Measurements from ENCODE around the gene PLA2G4A. TPM values are rescaled to one million over a fixed set of nuclear protein-coding genes. Genes with fewer than 3 reads are reported as not detected.

Gene PLA2G4A
- total RNA-seq, 2 donors from 2014 or later, result 5.8 to 8.2 TPM

DNA sequence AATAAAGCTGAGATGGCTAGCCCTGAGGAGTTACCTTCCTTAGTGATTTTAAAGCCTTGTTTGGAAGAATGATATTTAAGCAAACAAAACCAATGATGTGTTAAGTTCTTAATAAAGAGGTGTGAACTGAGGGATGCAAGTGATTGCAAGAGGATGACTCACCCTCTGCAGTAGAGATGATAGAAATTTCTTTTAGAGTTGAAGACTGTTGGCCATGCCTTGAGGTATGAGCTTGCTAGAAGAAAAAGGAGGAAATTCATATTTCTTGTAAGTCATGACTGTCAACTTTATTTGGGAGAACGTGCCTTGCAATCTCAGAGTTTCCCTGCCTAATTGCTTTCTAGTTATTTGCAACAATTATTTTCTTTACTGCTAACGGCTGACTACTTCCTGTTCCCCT lies 94.7 kb downstream of the PLA2G4A start:
- Histone ChIP-seq H3K4me1 (no peaks in the 10 kb centered on the region), H3K27ac (no peak overlapping the region), H3K9me3 (no peaks in the 10 kb centered on the region), H3K36me3 (no peaks in the 10 kb centered on the region), H3K4me3 (no peak overlapping the region), H3K27me3 (no peaks in the 10 kb centered on the region)
- no peak for DNase-seq (ENCODE audit: low spot score)
- TF ChIP-seq CTCF (IDR thresholded peaks at IDR 0.05), result no peak

DNA sequence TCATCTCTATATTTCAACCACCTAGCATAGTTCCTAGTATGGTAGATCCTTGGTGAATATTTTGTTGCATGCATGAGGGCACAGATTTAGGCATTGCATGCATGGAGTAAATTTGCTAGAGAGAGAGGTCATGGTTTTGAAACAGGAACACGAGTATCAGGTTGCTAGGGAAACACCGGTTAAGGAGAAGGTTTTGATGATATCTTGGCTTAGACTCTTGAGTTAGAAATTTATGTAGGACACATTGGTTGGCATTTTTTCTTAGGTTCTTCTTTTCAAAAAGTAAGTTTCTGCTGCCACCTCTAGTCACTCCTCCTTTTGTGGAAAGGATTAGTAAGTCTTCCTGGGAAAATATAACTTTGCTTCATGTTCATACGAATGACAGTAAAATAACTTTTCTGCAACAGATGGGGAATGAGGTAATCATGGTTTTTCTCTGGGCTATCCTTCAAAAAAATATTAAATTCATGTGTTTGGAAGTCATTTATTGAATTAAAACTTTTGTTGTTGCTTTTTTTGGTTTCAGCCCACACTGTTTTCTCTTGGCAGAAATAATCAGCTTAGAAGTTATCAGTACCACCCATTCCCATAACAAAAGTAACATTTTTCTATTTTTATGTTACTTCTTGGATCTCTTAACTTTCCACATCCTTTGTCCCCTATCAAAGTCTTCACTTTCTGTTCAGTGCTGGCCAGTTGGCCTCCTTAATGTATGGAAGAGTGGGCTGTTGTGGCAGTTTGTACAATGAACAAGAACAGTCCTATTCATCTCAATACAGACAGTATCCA lies 97.3 kb downstream of the PLA2G4A start:
- H3K9me3 ChIP-seq, result no peaks in the 10 kb centered on the region
- H3K27me3 ChIP-seq, result no peaks in the 10 kb centered on the region
- no peak overlapping the region for H3K4me3 ChIP-seq
- DNase-seq (ENCODE audit: low spot score), result no peak
- H3K4me1 ChIP-seq, result no peaks in the 10 kb centered on the region
- no peak overlapping the region for H3K27ac ChIP-seq
- no peaks in the 10 kb centered on the region for H3K36me3 ChIP-seq
- no peak for TF ChIP-seq CTCF (IDR thresholded peaks at IDR 0.05)

GRCh38 chr1:186927884-186928283 lies 99.1 kb downstream of the PLA2G4A start:
- Histone ChIP-seq H3K4me3 (no peak overlapping the region), H3K9me3 (no peaks in the 10 kb centered on the region), H3K27ac (no peak overlapping the region), H3K36me3 (no peaks in the 10 kb centered on the region), H3K4me1 (no peaks in the 10 kb centered on the region), H3K27me3 (no peaks in the 10 kb centered on the region)
- no peak for TF ChIP-seq CTCF (IDR thresholded peaks at IDR 0.05)
- DNase-seq (ENCODE audit: low spot score), result no peak

DNA sequence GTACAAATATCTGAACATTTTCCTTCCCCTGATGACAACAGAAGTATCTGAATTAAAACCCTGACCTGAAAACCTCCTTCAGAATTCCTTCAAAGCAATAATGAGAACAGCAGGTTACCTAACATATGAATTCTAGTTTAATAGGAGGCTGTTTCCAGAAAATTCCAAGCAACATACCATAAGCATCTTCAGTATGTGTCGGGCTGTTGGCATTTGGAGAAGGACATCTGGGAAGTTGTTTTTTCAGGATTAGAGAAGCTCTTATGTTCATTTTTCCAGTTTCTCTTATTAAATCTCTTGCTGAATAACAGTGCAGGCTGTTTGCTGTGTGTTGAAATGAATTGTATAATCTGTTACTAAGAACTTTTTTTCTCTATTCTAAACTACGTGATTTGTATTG lies 101.5 kb downstream of the PLA2G4A start:
- Histone ChIP-seq H3K36me3 (no peaks in the 10 kb centered on the region), H3K4me3 (no peak overlapping the region), H3K9me3 (no peaks in the 10 kb centered on the region), H3K4me1 (no peaks in the 10 kb centered on the region), H3K27me3 (no peaks in the 10 kb centered on the region), H3K27ac (no peak overlapping the region)
- TF ChIP-seq CTCF (IDR thresholded peaks at IDR 0.05), result no peak
- no peak for DNase-seq (ENCODE audit: low spot score)

- no peak for DNase-seq (ENCODE audit: low spot score)
- Histone ChIP-seq H3K27me3 (no peaks in the 10 kb centered on the region), H3K27ac (no peak overlapping the region), H3K4me3 (no peak overlapping the region), H3K9me3 (no peaks in the 10 kb centered on the region), H3K4me1 (no peaks in the 10 kb centered on the region), H3K36me3 (no peaks in the 10 kb centered on the region)
- TF ChIP-seq CTCF (IDR thresholded peaks at IDR 0.05), result no peak
These were observed 108.4 kb downstream of the PLA2G4A start for GRCh38 chr1:186937016-186937670.
